Neural cell (in vitro differentiated cells): Measurements from ENCODE around the gene JAZF1. TPM values are rescaled to one million over a fixed set of nuclear protein-coding genes. Genes with fewer than 3 reads are reported as not detected.

ENCODE experiments used
- H2AFZ ChIP-seq: fragments of 200-600, 300-800 bp; sonication (generic), shearing (Covaris generic); 2 replicates; pipeline ENCODE4 v1.6.0; 2014; ENCODE audit warnings: low read depth, mild to moderate bottlenecking, antibody characterized with exemption, low read length, moderate library complexity
- H3F3A ChIP-seq: fragments of 200-600 bp; shearing (Covaris generic); 2 replicates; pipeline ENCODE4 v1.6.1; 2016; ENCODE audit warnings: mild to moderate bottlenecking, moderate library complexity, mixed read lengths, antibody characterized with exemption, low read length; ENCODE audit not compliant: insufficient read depth, poor library complexity, severe bottlenecking
- H3K27ac ChIP-seq: fragments of 200-600, 300-800 bp; sonication (generic), shearing (Covaris generic); 2 replicates; pipeline ENCODE4 v1.5.1; 2014; ENCODE audit warnings: mild to moderate bottlenecking, low read length, moderate library complexity
- H3K27me3 ChIP-seq: fragments of 300-800, 200-600 bp; sonication (generic), shearing (Covaris generic); 2 replicates; pipeline ENCODE4 v1.6.0; 2014; ENCODE audit warnings: mild to moderate bottlenecking, low read depth, low read length, moderate library complexity; ENCODE audit not compliant: insufficient read depth
- H3K36me3 ChIP-seq: fragments of 300-800, 200-600 bp; sonication (generic), shearing (Covaris generic); 2 replicates; pipeline ENCODE4 v1.5.1; 2014; ENCODE audit warnings: mild to moderate bottlenecking, antibody characterized with exemption, low read length, moderate library complexity; ENCODE audit not compliant: insufficient read depth
- H3K4me2 ChIP-seq: fragments of 300-800, 200-600 bp; sonication (generic), shearing (Covaris generic); 2 replicates; pipeline ENCODE4 v1.6.0; 2014; ENCODE audit warnings: mild to moderate bottlenecking, low read length
- H3K4me3 ChIP-seq: fragments of 300-800, 200-600 bp; sonication (generic), shearing (Covaris generic); 2 replicates; pipeline ENCODE4 v1.5.1; 2014; ENCODE audit warnings: mild to moderate bottlenecking, low read length, moderate library complexity
- H3K79me2 ChIP-seq: fragments of 200-600 bp; shearing (Covaris generic); replicated peaks from 2 replicates; pipeline ENCODE4 v1.6.0; 2014; ENCODE audit warnings: mild to moderate bottlenecking, low read length, moderate library complexity; ENCODE audit not compliant: insufficient read depth
- H3K9ac ChIP-seq: fragments of 300-800, 200-600 bp; sonication (generic), shearing (Covaris generic); 2 replicates; pipeline ENCODE4 v1.6.1; 2016; ENCODE audit warnings: mild to moderate bottlenecking, low read length, mixed read lengths
- H3K9me2 ChIP-seq: fragments of 200-600 bp; shearing (Covaris generic); 2 replicates; pipeline ENCODE4 v1.6.1; 2016; ENCODE audit warnings: mild to moderate bottlenecking, low read length, mixed read lengths; ENCODE audit not compliant: insufficient read depth
- H3K9me3 ChIP-seq: fragments of 200-600, 300-800 bp; sonication (generic), shearing (Covaris generic); 2 replicates; pipeline ENCODE4 v1.6.1; 2016; ENCODE audit warnings: mild to moderate bottlenecking, mixed run types, low read length, moderate library complexity, mixed read lengths
- H4K20me1 ChIP-seq: fragments of 200-600 bp; shearing (Covaris generic); 2 replicates; pipeline ENCODE4 v1.6.1; 2016; ENCODE audit warnings: mild to moderate bottlenecking, mixed run types; ENCODE audit not compliant: insufficient read depth
- CTCF ChIP-seq: fragments of 450-650 bp; IDR thresholded peaks from 2 replicates; pipeline ENCODE4 v1.5.1; 2014; ENCODE audit warnings: antibody characterized with exemption, mild to moderate bottlenecking, moderate library complexity; ENCODE audit not compliant: poor library complexity, severe bottlenecking
- EP300 ChIP-seq: fragments of 450-650 bp; conservative IDR thresholded peaks from 2 replicates; pipeline ENCODE4 v1.6.1; 2014; ENCODE audit warnings: antibody characterized with exemption, mild to moderate bottlenecking, moderate library complexity; ENCODE audit not compliant: poor library complexity, severe bottlenecking
- EZH2 ChIP-seq: fragments of 200-600, 300-800 bp; shearing (Covaris generic), sonication (generic); IDR thresholded peaks from 2 replicates; pipeline ENCODE4 v1.6.1; 2014; ENCODE audit warnings: antibody characterized with exemption, low read length, borderline replicate concordance, mild to moderate bottlenecking; ENCODE audit not compliant: insufficient read depth, poor library complexity, severe bottlenecking
- MXI1 ChIP-seq: fragments of 450-650 bp; conservative IDR thresholded peaks from 2 replicates; pipeline ENCODE4 v1.6.1; 2014; ENCODE audit warnings: antibody characterized with exemption, mild to moderate bottlenecking; ENCODE audit not compliant: poor library complexity, severe bottlenecking
- RAD21 ChIP-seq: fragments of 450-650 bp; conservative IDR thresholded peaks from 2 replicates; pipeline ENCODE4 v1.6.1; 2014; ENCODE audit warnings: antibody characterized with exemption, mild to moderate bottlenecking, moderate library complexity
- REST ChIP-seq: IDR thresholded peaks from 2 replicates; pipeline ENCODE4 v1.6.1; 2012; ENCODE audit warnings: borderline replicate concordance
- SMC3 ChIP-seq: fragments of 450-650 bp; conservative IDR thresholded peaks from 2 replicates; pipeline ENCODE4 v1.6.1; 2014; ENCODE audit warnings: antibody characterized with exemption, mild to moderate bottlenecking, moderate library complexity; ENCODE audit not compliant: poor library complexity
- polyA plus RNA-seq: library from polyadenylated mRNA; depleted of rRNA; stranded (reverse); fragments of >200 nt; gene quantifications from 2 replicates; pipeline ENCODE4 v1.2.3, GENCODE V29; 2014

The JAZF1 gene
- polyA plus RNA-seq, 1 donor from 2014 or later, result 29.5 TPM

- Histone ChIP-seq H3F3A (no peaks in the 10 kb centered on the region), H3K4me2 (no peak overlapping the region), H3K79me2 (no peaks in the 10 kb centered on the region), H3K36me3 (no peaks in the 10 kb centered on the region), H3K27ac (no peak overlapping the region), H3K9ac (no peak overlapping the region), H3K9me3 (no peaks in the 10 kb centered on the region), H3K9me2 (no peaks in the 10 kb centered on the region), H2AFZ (no peak overlapping the region), H3K4me3 (no peak overlapping the region), H4K20me1 (no peaks in the 10 kb centered on the region), H3K27me3 (no peaks in the 10 kb centered on the region)
- no peak for TF ChIP-seq RAD21
- TF ChIP-seq EZH2, result no peak
Observed at GRCh38 chr7:27995228-27995627, 185.4 kb downstream of the JAZF1 start.

DNA sequence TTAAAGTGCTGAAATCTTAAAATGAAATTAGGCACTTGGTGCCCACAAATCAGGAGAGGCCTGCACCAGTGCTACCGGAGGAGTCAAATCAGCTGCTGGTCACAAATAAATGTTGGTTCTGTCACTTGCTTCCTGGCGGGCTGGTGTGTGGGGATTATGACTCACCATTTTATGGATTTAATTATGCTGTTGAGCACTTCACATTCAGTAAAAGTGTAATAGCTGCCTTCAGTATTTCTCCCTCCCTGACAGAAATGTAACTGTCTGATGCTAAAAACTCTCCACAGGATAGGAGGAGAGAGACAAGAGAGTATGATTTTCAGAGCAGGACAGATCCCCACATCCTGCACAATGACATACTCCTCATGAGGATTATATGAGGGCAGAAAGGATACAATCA, 186.0 kb downstream of the JAZF1 start:
- TF ChIP-seq CTCF, result no peak
- TF ChIP-seq EP300, result no peak
- TF ChIP-seq SMC3, result no peak
- no peak for TF ChIP-seq RAD21
- TF ChIP-seq EZH2, result no peak
- TF ChIP-seq REST, result no peak
- no peak for TF ChIP-seq MXI1
- no peak overlapping the region for H3K4me2 ChIP-seq
- no peak overlapping the region for H3K9ac ChIP-seq
- no peaks in the 10 kb centered on the region for H4K20me1 ChIP-seq
- H3K4me3 ChIP-seq, result no peak overlapping the region
- H3K9me2 ChIP-seq, result no peaks in the 10 kb centered on the region
- H3K27ac ChIP-seq, result no peak overlapping the region
- H3K79me2 ChIP-seq, result no peaks in the 10 kb centered on the region
- no peak overlapping the region for H2AFZ ChIP-seq
- H3F3A ChIP-seq, result no peaks in the 10 kb centered on the region
- no peaks in the 10 kb centered on the region for H3K36me3 ChIP-seq
- no peaks in the 10 kb centered on the region for H3K9me3 ChIP-seq
- H3K27me3 ChIP-seq, result no peaks in the 10 kb centered on the region
